Measurements from ENCODE around the gene GRM1. TPM values are rescaled to one million over a fixed set of nuclear protein-coding genes. Genes with fewer than 3 reads are reported as not detected.

Gene GRM1
- total RNA-seq (2022; extraction: Qiagen RNA extraction), result 0.02 to 0.05 TPM (median 0.02 TPM) in 3 of 5 replicates, not detected in the others

GRCh38 chr6:146028851-146029572, at the start of gene GRM1:
GRM1 (plus strand) TSS chr6:146029062; CDS start chr6:146029518, 456 bp downstream.

Other genes with a start within 250 kb of the GRM1 start
- 3.7 to 6.2 TPM (median 4.6 TPM) in 5 replicates for gene FBXO30, start 214.3 kb upstream of the GRM1 start, total RNA-seq (2022; extraction: Qiagen RNA extraction)
- 2.1 to 4.3 TPM (median 3.3 TPM) in 5 replicates for gene SHPRH, start 64.7 kb upstream of the GRM1 start, total RNA-seq (2022; extraction: Qiagen RNA extraction)

Data from A549 treated with Hydrocortisone at 1 μM for 4 hours (cell line).